SK-N-SH (cell line): ENCODE data around the gene C15orf39. TPM values are rescaled to one million over a fixed set of nuclear protein-coding genes. Genes with fewer than 3 reads are reported as not detected.

ENCODE experiments used
- CTCF ChIA-PET: fragments of 300-600, 350-600 bp; formaldehyde crosslinking; extraction: SDS; loops from one replicate; lab custom pipeline; 2021; lab: Yijun Ruan, JAX
- POLR2A ChIA-PET: fragments of 350-600 bp; sonication (Branson Sonifier 250); formaldehyde crosslinking; extraction: SDS; loops from one replicate; lab custom pipeline; 2020; ENCODE audit warnings: antibody characterized with exemption, inconsistent platforms; lab: Yijun Ruan, JAX
- DNase-seq: peaks from one replicate; pipeline ENCODE4 v3.0.0; 2012
- H2AFZ ChIP-seq: fragments of 200-600 bp; sonication (generic); 2 replicates; pipeline ENCODE4 v1.8.1; 2016; ENCODE audit warnings: antibody characterized with exemption, mild to moderate bottlenecking, low read depth
- H3F3A ChIP-seq: fragments of 200-600 bp; sonication (generic); replicated peaks from 2 replicates; pipeline ENCODE3; 2016; ENCODE audit warnings: antibody characterized with exemption, mild to moderate bottlenecking; ENCODE audit not compliant: insufficient read depth
- H3K27ac ChIP-seq, 2 experiments: fragments of 200-500 bp in 1 of 2; fragments of 200-600 bp in 1 of 2; sonication (Bioruptor generic) in 1 of 2; sonication (generic), shearing (Covaris generic) in 1 of 2; 2 replicates each; pipeline versions ENCODE4 v1.5.1 to v1.6.1; 2014 to 2016; ENCODE audit warnings: low read depth in 2 of 2, inconsistent platforms in 1 of 2, low read length in 1 of 2, mild to moderate bottlenecking in 1 of 2, mixed read lengths in 1 of 2
- H3K27me3 ChIP-seq: fragments of 200-600 bp; sonication (generic), shearing (Covaris generic); 2 replicates; pipeline ENCODE4 v1.6.1; 2016; ENCODE audit warnings: mixed run types; ENCODE audit not compliant: insufficient read depth
- H3K36me3 ChIP-seq, 2 experiments: fragments of 200-500 bp in 1 of 2; fragments of 200-600 bp in 1 of 2; sonication (Bioruptor generic) in 1 of 2; sonication (generic) in 1 of 2; replicated peaks in 1 of 2; 2 replicates each; pipeline versions ENCODE3 to v1.5.1; 2014 to 2016; ENCODE audit warnings: low read length in 1 of 2, mild to moderate bottlenecking in 1 of 2; ENCODE audit not compliant: insufficient read depth in 2 of 2, control insufficient read depth in 1 of 2
- H3K4me1 ChIP-seq, 2 experiments: fragments of 200-500 bp in 1 of 2; fragments of 200-600 bp in 1 of 2; sonication (Bioruptor generic) in 1 of 2; sonication (generic), shearing (Covaris generic) in 1 of 2; 2 replicates each; pipeline versions ENCODE4 v1.5.1 to v1.6.1; 2014 to 2016; ENCODE audit warnings: low read depth in 1 of 2, low read length in 1 of 2, mixed run types in 1 of 2; ENCODE audit not compliant: insufficient read depth in 2 of 2, control insufficient read depth in 1 of 2
- H3K4me2 ChIP-seq: fragments of 200-600 bp; sonication (generic), shearing (Covaris generic); 2 replicates; pipeline ENCODE4 v1.6.1; 2017; ENCODE audit warnings: mixed run types
- H3K4me3 ChIP-seq, 2 experiments: fragments of 200-500 bp in 1 of 2; fragments of 200-600 bp in 1 of 2; sonication (Bioruptor generic) in 1 of 2; sonication (generic), shearing (Covaris generic) in 1 of 2; 2 replicates each; pipeline versions ENCODE4 v1.5.1 to v1.8.1; 2014 to 2016; ENCODE audit warnings: low read depth in 2 of 2, inconsistent platforms in 1 of 2, low read length in 1 of 2, mild to moderate bottlenecking in 1 of 2, mixed read lengths in 1 of 2, moderate library complexity in 1 of 2
- H3K79me2 ChIP-seq: fragments of 200-600 bp; sonication (generic); 2 replicates; pipeline ENCODE4 v1.8.1; 2017; ENCODE audit warnings: mild to moderate bottlenecking; ENCODE audit not compliant: insufficient read depth
- H3K9ac ChIP-seq: fragments of 200-600 bp; sonication (generic); 2 replicates; pipeline ENCODE4 v1.6.1; 2017; ENCODE audit warnings: mixed run types
- H3K9me2 ChIP-seq: fragments of 200-600 bp; sonication (generic); 2 replicates; pipeline ENCODE4 v1.6.1; 2017; ENCODE audit warnings: mixed run types
- H3K9me3 ChIP-seq: fragments of 200-600 bp; sonication (generic); 2 replicates; pipeline ENCODE4 v1.6.1; 2017; ENCODE audit warnings: mixed run types, mild to moderate bottlenecking, moderate library complexity
- H4K20me1 ChIP-seq: fragments of 200-600 bp; sonication (generic); 2 replicates; pipeline ENCODE4 v1.6.1; 2017; ENCODE audit warnings: mild to moderate bottlenecking, mixed run types; ENCODE audit not compliant: insufficient read depth
- CHD2 ChIP-seq: fragments of 150-350 bp; IDR thresholded peaks from 2 replicates; pipeline ENCODE4 v1.6.1; 2018; ENCODE audit warnings: low read length; ENCODE audit not compliant: partially characterized antibody
- CTCF ChIP-seq: fragments of 200-600 bp; sonication (generic); IDR thresholded peaks from 2 replicates; pipeline ENCODE4 v1.6.1; 2017; ENCODE audit warnings: antibody characterized with exemption, mild to moderate bottlenecking, moderate library complexity
- EZH2phosphoT487 ChIP-seq: fragments of 200-600 bp; sonication (generic); IDR thresholded peaks from 2 replicates; pipeline ENCODE4 v1.6.1; 2017; ENCODE audit warnings: low read depth, mixed run types, mild to moderate bottlenecking, antibody characterized with exemption, moderate library complexity, borderline replicate concordance
- FOXM1 ChIP-seq: IDR thresholded peaks from 2 replicates; pipeline ENCODE4 v1.4.0; 2012; ENCODE audit warnings: low read depth, mild to moderate bottlenecking
- GATA2 ChIP-seq: sonication (generic); formaldehyde crosslinking; IDR thresholded peaks from 2 replicates; pipeline ENCODE4 v1.5.0; 2020; ENCODE audit warnings: mild to moderate bottlenecking, missing genetic modification reagents
- IRF3 ChIP-seq: fragments of 150-350 bp; IDR thresholded peaks from 2 replicates; pipeline ENCODE4 v1.6.1; 2016; ENCODE audit warnings: mild to moderate bottlenecking, low read depth, low read length
- RCOR1 ChIP-seq: fragments of 150-350 bp; IDR thresholded peaks from 2 replicates; pipeline ENCODE4 v1.6.1; 2017; ENCODE audit warnings: antibody characterized with exemption, low read length
- REST ChIP-seq: IDR thresholded peaks from 2 replicates; pipeline ENCODE4 v1.6.1; 2012; ENCODE audit warnings: mild to moderate bottlenecking, low read depth, low read length, moderate library complexity
- RFX5 ChIP-seq: IDR thresholded peaks from 2 replicates; pipeline ENCODE4 v1.6.1; 2012; ENCODE audit warnings: mild to moderate bottlenecking, improper control_type of control experiment, low read length
- SIN3A ChIP-seq: IDR thresholded peaks from 2 replicates; pipeline ENCODE4 v1.6.1; 2012; ENCODE audit warnings: low read depth, mild to moderate bottlenecking, low read length, moderate library complexity, borderline replicate concordance
- TAF1 ChIP-seq: IDR thresholded peaks from 2 replicates; pipeline ENCODE4 v1.6.1; 2012; ENCODE audit warnings: low read depth, mild to moderate bottlenecking, low read length, moderate library complexity, borderline replicate concordance
- TEAD4 ChIP-seq: IDR thresholded peaks from 2 replicates; pipeline ENCODE4 v1.4.0; 2012; ENCODE audit warnings: mild to moderate bottlenecking, borderline replicate concordance; ENCODE audit not compliant: insufficient read depth
- USF2 ChIP-seq: fragments of 150-350 bp; IDR thresholded peaks from 2 replicates; pipeline ENCODE4 v1.6.1; 2017; ENCODE audit warnings: antibody characterized with exemption, low read length, low read depth, borderline replicate concordance
- WGBS: methylation state at CpG from one replicate; pipeline ENCODE4 v1.1.6; 2017; ENCODE audit warnings: low lambda C conversion rate; 5-methylcytosine and 5-hydroxymethylcytosine counted together
- polyA plus RNA-seq, 3 experiments: library from polyadenylated mRNA; depleted of rRNA; stranded (reverse); fragments of >200 nt; gene quantifications; 2 replicates each; pipeline ENCODE4 v1.2.3, GENCODE V29; 2012

C15orf39 gene
- polyA plus RNA-seq, 1 of the 3 experiments (the other 2 are of a cell fraction) = 2.5 TPM

GRCh38 chr15:75207618-75208500 is 6.2 kb downstream of the C15orf39 start:
- Histone ChIP-seq H3F3A (no peaks in the 10 kb centered on the region), H3K4me2 (no peak overlapping the region), H3K27ac (no peak overlapping the region), H2AFZ (no peak overlapping the region), H3K9me2 (no peaks in the 10 kb centered on the region), H3K4me1 (peaks cover 4 to 16% of the 10 kb centered on the region in 2 experiments; a peak in 1 of 4 replicates), H3K9ac (no peak overlapping the region), H3K79me2 (peaks cover 70% of the 10 kb centered on the region), H3K9me3 (no peaks in the 10 kb centered on the region), H4K20me1 (peaks cover 97% of the 10 kb centered on the region), H3K36me3 (peaks cover 7 to 34% of the 10 kb centered on the region in 2 experiments), H3K4me3 (no peak overlapping the region), H3K27me3 (no peaks in the 10 kb centered on the region)
- ChIA-PET CTCF (interaction anchor here (1.2 to 8.1 kb wide), 2 partner anchors 9 to 180 kb away, joined by 3 to 238 read pairs; partner anchors contain the start of gene PPCDC), POLR2A (no interaction called here)
- DNase-seq = no peak
- TF ChIP-seq CHD2 (no peak), FOXM1 (no peak), GATA2 (CRISPR knock-in tag) (no peak), TEAD4 (no peak), TAF1 (no peak), EZH2phosphoT487 (no peak), SIN3A (no peak), IRF3 (no peak), CTCF (no peak)
- over 99% methylated on average over 19 of the region's 20 CpGs for WGBS

GRCh38 chr15:75208501-75209288 is 7.0 kb downstream of the C15orf39 start:
- Histone ChIP-seq H3K4me2 (no peak overlapping the region), H4K20me1 (peaks cover 92% of the 10 kb centered on the region), H3F3A (no peaks in the 10 kb centered on the region), H3K36me3 (peaks cover 7 to 34% of the 10 kb centered on the region in 2 experiments), H3K79me2 (peaks cover 61% of the 10 kb centered on the region), H2AFZ (no peak overlapping the region), H3K27me3 (no peaks in the 10 kb centered on the region), H3K9me3 (no peaks in the 10 kb centered on the region), H3K9ac (no peak overlapping the region), H3K4me3 (no peak overlapping the region), H3K27ac (no peak overlapping the region), H3K9me2 (no peaks in the 10 kb centered on the region), H3K4me1 (peaks cover 4 to 8% of the 10 kb centered on the region in 2 experiments; a peak in 1 of 4 replicates)
- POLR2A ChIA-PET = interaction anchor here (1.1 kb wide), 1 partner anchor 185 kb away, joined by 6 read pairs; the partner anchor contains the start of gene PPCDC
- WGBS = 95% methylated on average over 31 of the region's 32 CpGs
- CTCF ChIA-PET = interaction anchor here (1.1 to 8.1 kb wide), 4 partner anchors 10 to 181 kb away, joined by 3 to 238 read pairs (median 4); partner anchors contain the start of gene PPCDC
- TF ChIP-seq IRF3 (no peak), RFX5 (no peak), USF2 (no peak), RCOR1 (no peak), REST (no peak), TEAD4 (no peak)
- DNase-seq = no peak
